Activated CD8-positive, alpha-beta memory T cell treated with anti-CD3 and anti-CD28 coated beads for 36 hours (primary cell): ENCODE data around the gene HYDIN. TPM values are rescaled to one million over a fixed set of nuclear protein-coding genes. Genes with fewer than 3 reads are reported as not detected.
"Not testable (repeated sequence)": the region's sequence is repeated elsewhere in the genome, so short reads cannot be mapped to it uniquely, and the experiment has no call there.

Source experiments
- CTCF ChIA-PET: fragments of 350-600 bp; sonication (Branson Sonifier 250); formaldehyde crosslinking; loops from one replicate; lab custom pipeline; 2021; ENCODE audit warnings: antibody characterized with exemption; lab: Charles Lee
- POLR2A ChIA-PET: fragments of 350-600 bp; sonication (Branson Sonifier 250); formaldehyde crosslinking; loops from one replicate; lab custom pipeline; 2021; ENCODE audit warnings: antibody characterized with exemption; lab: Charles Lee
- total RNA-seq, 2 experiments: library from RNA; stranded (reverse); gene quantifications; one replicate each; pipeline ENCODE4 v1.2.3, GENCODE V29; 2021

HYDIN gene
- total RNA-seq, 2 experiments from 2014 or later, result not detected

- POLR2A ChIA-PET, result no interaction called here
- CTCF ChIA-PET, result no interaction called here
Measured at GRCh38 chr16:71226229-71227141, 4.0 kb downstream of the HYDIN start.

DNA sequence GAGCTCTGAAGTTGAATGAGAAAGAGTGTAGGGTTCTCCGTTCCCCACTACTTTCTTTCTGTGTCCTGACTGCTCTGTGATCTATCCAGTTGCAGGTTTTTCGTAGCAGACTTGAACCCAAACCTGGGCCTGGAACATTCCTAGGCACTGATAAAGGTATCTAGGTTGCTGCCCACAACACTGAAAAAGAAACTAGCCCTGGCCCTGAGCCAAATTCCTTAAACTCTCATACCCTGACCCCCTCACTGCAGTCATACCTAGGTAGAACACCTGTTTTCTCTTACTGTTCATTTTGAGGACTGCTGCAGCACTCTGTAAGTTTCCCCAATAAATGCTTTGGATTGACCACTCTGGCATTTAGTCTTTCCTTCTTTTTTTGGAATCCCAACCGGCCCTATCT lies 5.4 kb downstream of the HYDIN start:
- POLR2A ChIA-PET, result no interaction called here
- CTCF ChIA-PET, result no interaction called here

DNA sequence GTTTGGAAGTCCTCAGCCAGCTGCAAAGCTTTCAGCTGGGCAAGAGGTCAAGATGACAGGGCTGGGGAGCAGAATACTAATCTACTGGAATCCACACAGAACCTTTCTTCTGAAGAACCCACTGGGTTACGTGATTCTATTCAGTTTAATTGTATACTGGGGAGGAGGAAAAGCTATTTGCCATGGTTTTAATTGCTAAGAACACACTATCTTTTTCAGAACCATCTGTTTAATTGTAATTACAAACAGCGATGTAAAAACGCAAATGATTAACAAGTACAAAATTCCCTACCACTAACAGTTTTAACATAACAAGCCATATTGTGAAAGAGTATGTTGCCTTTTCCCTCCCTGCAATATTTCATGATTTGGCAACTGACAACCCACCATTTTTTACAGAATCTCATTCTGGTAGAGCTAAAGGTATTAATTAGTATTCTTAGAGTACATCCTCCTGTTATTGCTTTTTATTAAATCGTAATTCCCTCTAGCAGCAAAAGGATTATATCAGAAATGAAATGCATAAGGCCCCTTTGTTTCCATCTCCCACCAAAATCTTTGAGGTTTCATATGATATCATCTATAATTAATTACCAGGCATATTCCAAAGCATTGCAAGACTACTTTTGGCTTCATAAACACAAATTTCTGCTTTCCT lies 12.1 kb downstream of the HYDIN start:
- CTCF ChIA-PET, result no interaction called here
- POLR2A ChIA-PET, result no interaction called here

GRCh38 chr16:71217506-71217905 lies 13.0 kb downstream of the HYDIN start:
- POLR2A ChIA-PET, result no interaction called here
- CTCF ChIA-PET, result no interaction called here

DNA sequence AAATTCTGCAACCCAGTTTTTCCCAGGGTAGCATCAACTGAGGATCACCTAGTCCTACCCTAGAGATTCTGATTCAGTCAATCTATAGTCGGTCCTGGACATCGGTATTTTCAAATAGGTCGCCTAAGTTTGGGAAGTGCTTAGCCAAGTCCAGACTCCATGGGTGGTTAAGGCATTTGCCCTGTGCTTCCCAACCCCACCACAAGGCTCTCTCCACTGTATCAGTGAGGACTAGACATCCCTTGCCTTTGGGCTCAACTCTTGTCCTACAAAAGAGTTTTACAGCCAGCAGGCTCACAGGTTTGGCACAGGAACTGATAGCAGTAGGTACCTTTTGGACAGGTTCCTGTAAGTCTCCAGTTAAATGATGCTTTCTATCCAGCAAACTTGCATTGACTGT lies 13.8 kb downstream of the HYDIN start:
- ChIA-PET CTCF (no interaction called here), POLR2A (no interaction called here)

GRCh38 chr16:71214746-71215381 lies 15.7 kb downstream of the HYDIN start:
- ChIA-PET POLR2A (no interaction called here), CTCF (no interaction called here)

GRCh38 chr16:71205482-71206131 lies 24.9 kb downstream of the HYDIN start:
- ChIA-PET CTCF (interaction anchor here (0.7 kb wide), 1 partner anchor 18 kb away, joined by 3 read pairs; no protein-coding TSS in a partner anchor), POLR2A (no interaction called here)

- ChIA-PET POLR2A (no interaction called here), CTCF (no interaction called here)
Measured at GRCh38 chr16:71203631-71204030, 26.9 kb downstream of the HYDIN start.

DNA sequence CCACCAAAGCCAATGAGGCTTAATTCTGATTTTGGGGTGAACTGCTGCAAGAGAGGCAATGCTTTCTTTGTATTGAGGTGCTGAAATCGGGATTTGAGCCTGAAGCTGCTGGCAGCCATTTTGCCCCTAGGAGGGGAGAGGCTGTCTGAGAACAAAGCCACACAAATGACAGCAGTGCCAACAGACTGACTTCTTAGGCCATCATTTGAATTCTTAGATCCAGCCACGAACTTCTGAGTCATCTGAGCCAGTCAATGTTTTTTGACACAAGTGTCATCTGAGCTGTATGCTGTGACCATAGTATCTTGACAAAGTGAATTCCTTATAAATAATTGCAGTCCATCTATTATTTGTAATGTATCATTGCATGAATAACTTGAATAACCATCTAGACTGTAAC lies 29.0 kb downstream of the HYDIN start:
- ChIA-PET CTCF (no interaction called here), POLR2A (no interaction called here)

DNA sequence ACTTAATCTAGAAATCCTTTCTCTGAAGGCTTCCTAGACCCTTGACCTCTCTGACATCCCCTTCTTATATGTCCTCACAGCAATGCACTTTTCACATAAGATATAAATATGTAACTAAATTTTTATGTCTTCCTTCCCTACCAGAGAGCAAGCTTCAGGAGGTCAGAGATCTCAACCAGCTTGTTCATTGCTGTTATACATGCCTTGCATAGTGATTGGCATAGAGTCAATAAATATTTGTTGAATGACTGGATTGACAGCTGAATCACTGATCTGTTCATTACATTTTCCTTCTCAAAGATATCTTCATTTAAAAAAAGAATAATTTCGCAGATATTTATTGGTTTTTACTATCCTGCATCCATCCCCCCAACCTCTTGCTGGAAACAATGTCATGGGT lies 29.5 kb downstream of the HYDIN start:
- ChIA-PET POLR2A (no interaction called here), CTCF (no interaction called here)

GRCh38 chr16:71198408-71198807 lies 32.1 kb downstream of the HYDIN start:
- CTCF ChIA-PET, result no interaction called here

DNA sequence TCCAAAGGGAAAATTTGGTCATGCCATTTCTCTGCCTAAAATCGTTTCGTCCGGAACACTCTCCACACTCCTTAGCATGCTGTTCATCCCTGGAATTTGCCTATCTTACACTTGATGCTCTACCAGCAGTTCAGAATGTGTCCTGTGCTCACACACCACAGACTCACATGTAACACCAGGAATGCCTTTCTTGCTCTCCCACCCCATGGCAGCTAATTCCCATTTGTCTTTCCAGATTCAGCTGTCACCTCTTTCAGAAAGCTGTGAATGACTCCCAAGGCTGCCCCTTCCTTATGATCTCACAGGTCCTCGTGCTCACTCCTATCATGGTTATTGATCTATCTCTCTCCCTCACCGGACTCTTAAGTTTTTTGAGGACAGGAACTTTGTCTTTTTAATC lies 38.1 kb downstream of the HYDIN start:
- CTCF ChIA-PET, result no interaction called here
- POLR2A ChIA-PET, result no interaction called here

More at GRCh38 chr16:71198408-71198807, 32.1 kb downstream of the HYDIN start:
- POLR2A ChIA-PET, result no interaction called here

GRCh38 chr16:71188956-71189712 lies 41.4 kb downstream of the HYDIN start:
- ChIA-PET CTCF (no interaction called here), POLR2A (no interaction called here)

- POLR2A ChIA-PET, result no interaction called here
- CTCF ChIA-PET, result no interaction called here
Measured at GRCh38 chr16:71185347-71185746, 45.2 kb downstream of the HYDIN start.

DNA sequence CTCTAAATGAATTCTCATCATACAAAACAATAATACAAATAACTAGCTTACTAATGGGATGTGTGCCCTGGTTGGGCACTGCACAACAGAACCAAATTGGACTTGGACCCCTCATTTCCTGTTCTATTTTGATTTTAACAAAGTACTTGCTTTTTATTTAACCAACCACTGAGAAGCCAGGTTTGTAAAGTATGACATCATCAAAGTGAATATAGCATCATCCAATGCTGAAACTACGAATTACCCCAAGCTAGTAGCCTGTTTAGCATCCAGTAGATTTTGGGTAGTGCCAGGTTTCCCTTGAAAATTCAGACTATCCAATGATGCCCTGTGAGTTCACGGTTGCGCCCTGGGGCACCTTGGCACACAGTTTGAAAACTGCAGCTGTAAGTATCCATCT lies 51.0 kb downstream of the HYDIN start:
- POLR2A ChIA-PET, result no interaction called here
- CTCF ChIA-PET, result no interaction called here

GRCh38 chr16:71172481-71173207 lies 57.9 kb downstream of the HYDIN start:
- CTCF ChIA-PET, result no interaction called here
- POLR2A ChIA-PET, result no interaction called here

DNA sequence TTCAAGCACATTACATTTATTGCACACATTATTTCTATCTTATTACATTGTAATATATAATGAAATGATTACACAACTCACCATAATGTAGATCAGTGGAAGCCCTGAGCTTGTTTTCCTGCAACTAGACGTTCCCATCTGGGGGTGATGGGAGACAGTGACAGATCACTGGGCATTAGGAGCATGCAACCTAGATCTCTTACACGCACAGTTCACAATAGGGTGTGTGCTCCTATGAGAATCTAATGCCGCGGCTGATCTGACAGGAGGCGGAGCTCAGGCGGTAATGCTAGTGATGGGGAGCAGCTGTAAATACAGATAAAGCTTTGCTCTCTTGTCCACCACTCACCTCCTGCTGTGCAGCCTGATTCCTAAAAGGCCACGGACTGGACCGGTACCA lies 69.5 kb downstream of the HYDIN start:
- POLR2A ChIA-PET, result not testable (repeated sequence)

DNA sequence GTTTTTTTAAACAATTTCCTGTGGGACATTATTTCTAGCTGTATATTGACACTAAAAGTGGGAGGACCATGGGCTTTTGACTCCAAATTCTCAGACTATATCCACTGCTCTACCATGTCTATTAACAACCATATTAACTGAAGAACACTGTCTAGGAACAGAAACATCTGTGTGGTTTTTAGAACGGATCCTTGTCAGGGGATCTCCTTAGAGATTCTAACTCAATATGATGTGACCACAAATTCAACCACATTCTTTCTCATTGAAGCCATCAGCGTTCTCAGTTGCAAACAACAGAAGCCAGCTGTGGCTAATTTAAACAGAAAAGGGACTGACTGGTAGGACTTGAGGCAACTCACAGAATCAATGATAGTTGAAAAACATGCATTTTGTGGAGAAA lies 73.2 kb downstream of the HYDIN start:
- CTCF ChIA-PET, POLR2A ChIA-PET: not testable (repeated sequence)

More for the DNA sequence above, 69.5 kb downstream of the HYDIN start:
- CTCF ChIA-PET, result not testable (repeated sequence)

- POLR2A ChIA-PET, CTCF ChIA-PET: not testable (repeated sequence)
Measured at GRCh38 chr16:71153329-71153728, 77.2 kb downstream of the HYDIN start.
